ENCODE results near the gene ATP2B3.

The ATP2B3 gene

DNA sequence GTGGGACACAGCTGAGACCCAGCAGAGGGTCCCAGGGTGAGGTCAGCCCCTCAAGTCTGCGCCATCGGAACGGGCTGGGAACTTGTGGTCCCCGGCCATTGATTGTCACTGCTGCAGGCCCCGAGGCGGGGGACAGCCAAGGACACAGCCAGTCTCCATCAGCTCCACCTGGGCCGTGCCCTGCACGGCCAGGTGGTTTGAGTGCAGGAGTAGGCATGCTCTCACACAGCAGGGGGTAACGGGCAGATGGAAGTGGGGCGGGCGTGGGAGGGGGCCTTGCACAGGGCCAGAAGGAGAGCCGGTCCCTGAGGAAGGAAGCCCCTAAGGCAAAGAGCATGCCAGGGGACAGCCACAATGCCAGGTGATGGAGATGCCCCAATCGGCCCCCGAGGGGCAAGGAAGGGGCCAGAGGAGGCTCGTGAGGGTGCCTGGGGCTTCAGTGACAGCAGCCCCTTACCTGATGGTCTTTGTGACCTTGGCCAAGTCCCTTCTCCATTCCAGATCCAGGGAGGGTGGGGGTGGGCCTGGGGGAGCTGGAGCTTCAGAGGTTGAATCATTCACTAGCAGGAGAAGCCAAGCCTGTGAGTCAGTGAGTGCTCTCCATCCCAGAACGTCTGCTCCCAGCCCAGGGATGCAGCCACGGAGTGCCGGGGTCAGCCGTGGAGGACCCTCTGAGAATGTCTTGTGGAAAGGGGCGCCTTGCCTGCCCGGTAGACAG is 2.3 kb downstream of the ATP2B3 start:
- WGBS (ENCODE audit: insufficient coverage, insufficient read length): no CpG with 5 or more reads among the region's 21 CpGs
- H3K4me1 ChIP-seq (ENCODE audit: control insufficient read depth, insufficient read depth, low read length): no peaks in the 10 kb centered on the region
- H3K4me3 ChIP-seq (ENCODE audit: low read length): no peak overlapping the region
- no peak for DNase-seq (ENCODE audit: low read depth, low spot score)
- H3K36me3 ChIP-seq (ENCODE audit: control insufficient read depth, insufficient read depth, low read length): no peaks in the 10 kb centered on the region
- H3K27me3 ChIP-seq (ENCODE audit: control insufficient read depth, insufficient read depth, low read length): peaks cover 24% of the 10 kb centered on the region; the same call in 1 of the 2 replicates
- H3K9me3 ChIP-seq (ENCODE audit: control insufficient read depth, insufficient read depth, low read length): no peaks in the 10 kb centered on the region
- H3K27ac ChIP-seq (ENCODE audit: low read length): no peak overlapping the region

DNA sequence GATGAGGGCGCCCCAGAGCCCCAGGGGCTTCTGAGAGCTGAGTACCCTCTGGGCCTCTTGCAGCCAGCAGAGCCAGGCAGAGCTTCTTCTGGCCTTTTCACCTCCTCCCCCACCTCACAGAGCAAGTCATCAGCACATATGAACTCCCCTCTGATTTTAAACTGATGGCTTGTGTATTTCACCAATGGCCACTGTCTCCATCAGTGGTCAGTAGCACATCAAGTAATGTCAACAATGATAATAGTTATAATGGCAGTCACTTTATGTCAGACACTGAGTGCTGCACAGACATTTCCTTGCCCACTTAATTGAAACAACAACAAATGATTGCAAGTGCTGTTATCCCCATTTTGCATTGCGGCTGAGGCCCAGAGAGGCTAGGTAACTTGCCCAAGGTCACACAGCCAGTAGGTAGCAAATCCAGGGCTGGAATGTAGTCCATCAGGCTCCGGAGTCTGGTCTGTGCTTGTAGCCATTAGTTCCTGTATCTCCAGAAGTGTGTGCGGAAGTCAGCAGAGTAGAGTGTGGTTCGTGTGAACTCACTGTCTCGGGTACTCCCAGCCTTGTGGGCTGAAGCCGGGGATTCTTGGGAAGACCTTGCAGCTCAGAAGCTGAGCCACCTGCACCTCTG is 3.0 kb downstream of the ATP2B3 start:
- Histone ChIP-seq H3K27me3 (ENCODE audit: control insufficient read depth, insufficient read depth, low read length) (peaks cover 24% of the 10 kb centered on the region; the same call in 1 of the 2 replicates), H3K36me3 (ENCODE audit: control insufficient read depth, insufficient read depth, low read length) (no peaks in the 10 kb centered on the region), H3K9me3 (ENCODE audit: control insufficient read depth, insufficient read depth, low read length) (no peaks in the 10 kb centered on the region), H3K27ac (ENCODE audit: low read length) (no peak overlapping the region), H3K4me1 (ENCODE audit: control insufficient read depth, insufficient read depth, low read length) (no peaks in the 10 kb centered on the region), H3K4me3 (ENCODE audit: low read length) (no peak overlapping the region)
- DNase-seq (ENCODE audit: low read depth, low spot score): no peak
- no CpG with 5 or more reads among the region's 7 CpGs for WGBS (ENCODE audit: insufficient coverage, insufficient read length)

DNA sequence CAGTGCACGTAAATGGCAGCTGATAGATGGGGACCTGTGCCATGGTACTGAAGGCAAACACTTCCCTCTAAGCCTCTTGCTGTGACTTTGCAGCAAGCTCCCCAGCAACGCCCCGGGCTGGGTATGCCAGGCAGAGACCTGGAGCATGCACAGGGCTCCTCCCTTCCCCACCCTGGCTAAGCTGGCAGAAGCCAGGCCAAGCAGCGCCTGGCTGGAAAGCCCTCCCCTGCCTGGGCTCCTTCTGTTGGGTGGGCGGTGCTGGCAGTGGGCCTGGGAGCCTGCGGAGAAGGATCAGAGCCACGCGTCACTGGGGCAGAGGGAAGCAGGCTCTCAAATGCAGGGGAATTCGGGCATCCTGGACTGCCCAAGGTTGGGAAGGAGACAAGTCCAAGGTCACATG is 3.6 kb downstream of the ATP2B3 start:
- DNase-seq (ENCODE audit: low read depth, low spot score): no peak
- Histone ChIP-seq H3K36me3 (ENCODE audit: control insufficient read depth, insufficient read depth, low read length) (no peaks in the 10 kb centered on the region), H3K4me3 (ENCODE audit: low read length) (no peak overlapping the region), H3K9me3 (ENCODE audit: control insufficient read depth, insufficient read depth, low read length) (no peaks in the 10 kb centered on the region), H3K4me1 (ENCODE audit: control insufficient read depth, insufficient read depth, low read length) (no peaks in the 10 kb centered on the region), H3K27me3 (ENCODE audit: control insufficient read depth, insufficient read depth, low read length) (peaks cover 23% of the 10 kb centered on the region; the same call in 1 of the 2 replicates), H3K27ac (ENCODE audit: low read length) (no peak overlapping the region)
- no CpG with 5 or more reads among the region's 9 CpGs for WGBS (ENCODE audit: insufficient coverage, insufficient read length)

DNA sequence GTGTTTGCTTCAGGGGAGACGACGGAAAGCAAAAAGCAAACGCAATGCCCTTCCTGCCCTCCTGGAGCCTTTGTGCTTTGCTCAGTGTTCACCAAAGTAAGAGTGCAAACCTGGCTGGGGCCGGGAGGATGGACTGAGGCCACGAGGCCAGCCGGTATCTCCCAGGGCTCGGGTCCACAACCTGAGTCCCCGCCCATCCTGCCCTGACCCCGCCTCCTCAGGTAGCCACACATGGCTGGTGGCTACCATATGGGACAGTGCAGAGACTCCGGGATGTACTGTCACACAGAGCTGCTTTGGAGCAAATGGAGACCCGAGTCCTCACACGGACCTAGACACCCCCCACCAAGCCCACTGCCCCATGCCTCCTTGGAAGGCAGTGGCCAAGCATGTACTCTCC is 4.8 kb downstream of the ATP2B3 start:
- Histone ChIP-seq H3K27me3 (ENCODE audit: control insufficient read depth, insufficient read depth, low read length) (peaks cover 12% of the 10 kb centered on the region; the same call in 1 of the 2 replicates), H3K4me3 (ENCODE audit: low read length) (no peak overlapping the region), H3K9me3 (ENCODE audit: control insufficient read depth, insufficient read depth, low read length) (no peaks in the 10 kb centered on the region), H3K27ac (ENCODE audit: low read length) (no peak overlapping the region), H3K4me1 (ENCODE audit: control insufficient read depth, insufficient read depth, low read length) (no peaks in the 10 kb centered on the region), H3K36me3 (ENCODE audit: control insufficient read depth, insufficient read depth, low read length) (no peaks in the 10 kb centered on the region)
- WGBS (ENCODE audit: insufficient coverage, insufficient read length): no CpG with 5 or more reads among the region's 12 CpGs
- no peak for DNase-seq (ENCODE audit: low read depth, low spot score)

DNA sequence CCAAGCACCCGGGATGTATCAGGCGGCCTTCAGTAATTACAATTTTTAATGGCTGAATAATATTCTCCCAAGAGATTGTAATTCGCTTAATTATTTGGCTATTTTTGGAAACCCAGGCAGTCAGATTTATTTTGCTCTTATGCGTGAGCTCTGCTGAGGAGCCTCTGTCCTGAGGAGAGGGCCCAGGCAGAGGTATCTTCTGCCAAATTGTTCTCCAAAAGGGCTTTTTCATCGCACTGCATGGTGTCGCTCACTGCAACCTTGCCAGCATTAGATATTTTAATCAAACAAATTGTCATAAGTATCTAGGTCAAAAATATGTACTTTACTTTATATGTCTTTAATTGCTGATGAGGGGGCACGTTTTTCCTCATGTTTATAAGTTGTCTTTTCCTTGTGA is 5.8 kb downstream of the ATP2B3 start:
- WGBS (ENCODE audit: insufficient coverage, insufficient read length): no CpG with 5 or more reads among the region's 7 CpGs
- no peaks in the 10 kb centered on the region for H3K4me1 ChIP-seq (ENCODE audit: control insufficient read depth, insufficient read depth, low read length)

DNA sequence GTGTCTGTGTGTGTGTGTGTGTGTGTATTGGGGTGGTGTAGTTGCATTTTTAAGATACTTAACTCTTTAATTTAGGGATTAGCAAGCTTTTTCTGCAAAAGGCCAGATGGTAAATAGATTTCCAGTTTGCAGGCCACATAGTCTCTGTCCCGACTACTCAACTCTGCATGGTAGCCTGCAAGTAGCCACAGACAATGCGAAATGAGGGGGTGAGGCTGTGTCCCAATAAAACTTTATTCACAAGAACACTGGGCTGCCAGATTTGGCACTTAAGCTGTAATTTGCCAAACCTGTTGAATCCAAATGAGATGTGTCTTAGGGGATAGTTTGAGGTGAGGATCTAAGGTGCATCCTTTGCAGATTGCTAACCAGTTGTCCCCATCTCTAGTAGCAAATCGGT is 6.8 kb downstream of the ATP2B3 start:
- H3K4me3 ChIP-seq (ENCODE audit: low read length): no peak overlapping the region
- no peak overlapping the region for H3K27ac ChIP-seq (ENCODE audit: low read length)
- no peaks in the 10 kb centered on the region for H3K4me1 ChIP-seq (ENCODE audit: control insufficient read depth, insufficient read depth, low read length)
- WGBS (ENCODE audit: insufficient coverage, insufficient read length): no CpG with 5 or more reads among the region's 3 CpGs
- H3K36me3 ChIP-seq (ENCODE audit: control insufficient read depth, insufficient read depth, low read length): no peaks in the 10 kb centered on the region
- H3K27me3 ChIP-seq (ENCODE audit: control insufficient read depth, insufficient read depth, low read length): peaks cover 1% of the 10 kb centered on the region; the same call in 1 of the 2 replicates
- no peak for DNase-seq (ENCODE audit: low read depth, low spot score)
- no peaks in the 10 kb centered on the region for H3K9me3 ChIP-seq (ENCODE audit: control insufficient read depth, insufficient read depth, low read length)

More for the DNA sequence above, 5.8 kb downstream of the ATP2B3 start:
- no peaks in the 10 kb centered on the region for H3K9me3 ChIP-seq (ENCODE audit: control insufficient read depth, insufficient read depth, low read length)
- H3K4me3 ChIP-seq (ENCODE audit: low read length): no peak overlapping the region
- no peaks in the 10 kb centered on the region for H3K36me3 ChIP-seq (ENCODE audit: control insufficient read depth, insufficient read depth, low read length)
- H3K27me3 ChIP-seq (ENCODE audit: control insufficient read depth, insufficient read depth, low read length): peaks cover 10% of the 10 kb centered on the region; the same call in 1 of the 2 replicates
- DNase-seq (ENCODE audit: low read depth, low spot score): no peak
- no peak overlapping the region for H3K27ac ChIP-seq (ENCODE audit: low read length)

DNA sequence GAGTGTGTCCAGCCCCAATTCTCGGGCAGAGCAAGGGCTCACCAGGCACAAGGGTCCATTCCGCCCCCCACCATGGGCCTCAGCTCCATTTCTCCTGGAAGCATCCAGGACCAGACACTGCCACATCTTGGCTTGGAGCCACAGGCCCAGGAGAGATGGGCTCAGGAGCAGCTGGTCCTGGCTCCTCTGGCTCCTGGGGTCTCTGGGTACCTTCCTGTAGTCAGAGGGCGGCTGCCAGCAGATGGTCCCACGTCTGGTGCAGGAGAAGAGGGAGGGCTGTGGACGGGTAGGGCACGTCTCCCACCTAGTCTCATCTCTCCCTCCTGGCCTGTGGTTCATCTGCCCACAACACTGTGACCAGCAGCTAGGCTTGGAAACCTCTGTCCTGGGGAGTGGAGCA is 8.0 kb downstream of the ATP2B3 start:
- no CpG with 5 or more reads among the region's 6 CpGs for WGBS (ENCODE audit: insufficient coverage, insufficient read length)
- 0 out of 2 replicates have a peak, but pooled peaks cover under 1% of the 10 kb centered on the region for H3K27me3 ChIP-seq (ENCODE audit: control insufficient read depth, insufficient read depth, low read length)
- H3K4me3 ChIP-seq (ENCODE audit: low read length): no peak overlapping the region
- no peak overlapping the region for H3K27ac ChIP-seq (ENCODE audit: low read length)
- no peaks in the 10 kb centered on the region for H3K36me3 ChIP-seq (ENCODE audit: control insufficient read depth, insufficient read depth, low read length)
- DNase-seq (ENCODE audit: low read depth, low spot score): no peak
- no peaks in the 10 kb centered on the region for H3K4me1 ChIP-seq (ENCODE audit: control insufficient read depth, insufficient read depth, low read length)
- no peaks in the 10 kb centered on the region for H3K9me3 ChIP-seq (ENCODE audit: control insufficient read depth, insufficient read depth, low read length)

DNA sequence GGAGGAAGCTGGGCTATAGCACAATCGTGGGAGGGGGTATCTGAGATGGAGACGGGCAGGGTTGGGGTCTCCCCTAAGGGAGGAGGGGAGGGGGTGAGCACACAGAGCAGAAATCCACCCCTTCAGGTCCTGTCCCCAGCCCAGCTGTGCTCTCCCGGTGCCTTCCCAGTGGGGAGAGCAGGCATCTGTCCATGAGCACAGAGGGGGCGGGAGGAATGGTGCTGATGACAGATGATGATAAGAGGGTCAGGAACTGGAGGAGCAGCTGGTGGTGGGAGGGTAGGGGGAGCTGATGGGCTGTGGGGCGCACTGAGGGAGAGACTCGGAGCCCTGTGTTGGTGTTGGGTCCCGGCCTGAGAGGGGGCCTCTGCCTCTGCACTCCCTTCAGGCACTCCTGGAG is 8.6 kb downstream of the ATP2B3 start:
- Histone ChIP-seq H3K4me3 (ENCODE audit: low read length) (no peak overlapping the region), H3K36me3 (ENCODE audit: control insufficient read depth, insufficient read depth, low read length) (no peaks in the 10 kb centered on the region), H3K9me3 (ENCODE audit: control insufficient read depth, insufficient read depth, low read length) (no peaks in the 10 kb centered on the region), H3K27ac (ENCODE audit: low read length) (no peak overlapping the region), H3K4me1 (ENCODE audit: control insufficient read depth, insufficient read depth, low read length) (no peaks in the 10 kb centered on the region), H3K27me3 (ENCODE audit: control insufficient read depth, insufficient read depth, low read length) (no peaks in the 10 kb centered on the region)
- DNase-seq (ENCODE audit: low read depth, low spot score): no peak
- WGBS (ENCODE audit: insufficient coverage, insufficient read length): no CpG with 5 or more reads among the region's 7 CpGs

DNA sequence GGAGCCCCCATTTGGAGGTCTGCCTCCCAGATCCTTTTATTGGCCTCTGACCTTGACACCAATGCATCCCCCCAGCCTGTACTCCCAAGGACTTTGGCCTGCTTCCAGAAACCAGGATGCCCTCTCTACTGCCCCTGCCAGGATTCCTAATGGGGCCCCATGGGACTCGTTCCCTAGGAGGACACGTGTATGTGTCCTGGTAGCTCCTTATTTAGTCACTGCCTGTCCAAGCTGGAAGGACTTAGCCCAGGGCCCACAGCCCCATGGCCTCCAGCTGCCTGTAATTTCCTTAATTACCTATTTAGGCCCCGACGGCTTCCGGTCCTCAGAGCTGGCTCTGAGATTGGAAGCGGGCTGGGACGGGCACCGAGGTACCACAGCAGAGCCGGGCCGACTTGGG is 9.4 kb downstream of the ATP2B3 start:
- Histone ChIP-seq H3K27me3 (ENCODE audit: control insufficient read depth, insufficient read depth, low read length) (no peaks in the 10 kb centered on the region), H3K36me3 (ENCODE audit: control insufficient read depth, insufficient read depth, low read length) (no peaks in the 10 kb centered on the region), H3K9me3 (ENCODE audit: control insufficient read depth, insufficient read depth, low read length) (no peaks in the 10 kb centered on the region), H3K27ac (ENCODE audit: low read length) (no peak overlapping the region), H3K4me3 (ENCODE audit: low read length) (no peak overlapping the region), H3K4me1 (ENCODE audit: control insufficient read depth, insufficient read depth, low read length) (no peaks in the 10 kb centered on the region)
- no peak for DNase-seq (ENCODE audit: low read depth, low spot score)
- no CpG with 5 or more reads among the region's 10 CpGs for WGBS (ENCODE audit: insufficient coverage, insufficient read length)

DNA sequence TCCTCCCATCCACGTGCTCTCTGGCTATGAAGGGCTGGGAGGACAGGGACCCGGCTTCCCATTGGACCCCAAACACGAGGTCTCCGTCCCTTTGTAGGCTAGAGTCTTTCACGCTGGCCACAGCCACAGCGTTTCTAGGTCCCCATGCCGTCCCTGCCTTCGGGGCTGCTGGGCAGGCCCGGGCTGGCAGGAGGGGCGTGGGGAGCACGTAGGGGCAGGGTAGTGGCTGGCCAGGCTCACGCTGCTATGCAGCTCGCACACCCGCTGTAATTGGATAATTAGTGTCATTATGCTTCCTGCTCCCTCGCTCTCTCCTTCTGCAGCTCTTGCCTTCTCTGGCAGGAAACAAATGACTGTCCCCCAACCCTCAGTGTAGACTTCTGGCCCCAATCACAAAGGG is 9.8 kb downstream of the ATP2B3 start:
- Histone ChIP-seq H3K36me3 (ENCODE audit: control insufficient read depth, insufficient read depth, low read length) (no peaks in the 10 kb centered on the region), H3K4me1 (ENCODE audit: control insufficient read depth, insufficient read depth, low read length) (no peaks in the 10 kb centered on the region), H3K27ac (ENCODE audit: low read length) (no peak overlapping the region), H3K27me3 (ENCODE audit: control insufficient read depth, insufficient read depth, low read length) (no peaks in the 10 kb centered on the region), H3K4me3 (ENCODE audit: low read length) (no peak overlapping the region), H3K9me3 (ENCODE audit: control insufficient read depth, insufficient read depth, low read length) (no peaks in the 10 kb centered on the region)
- no peak for DNase-seq (ENCODE audit: low read depth, low spot score)
- no CpG with 5 or more reads among the region's 15 CpGs for WGBS (ENCODE audit: insufficient coverage, insufficient read length)
